Adrenal gland (tissue), 12 donors: Measurements from ENCODE around the gene NREP. TPM values are rescaled to one million over a fixed set of nuclear protein-coding genes. Genes with fewer than 3 reads are reported as not detected.

ENCODE experiments used
- DNase-seq, 7 donors: peaks; one replicate each; pipeline ENCODE4 v3.0.0-alpha.2; 2019 to 2020
- H3K27ac ChIP-seq, 5 donors: fragments of 200-600 bp; sonication (generic) in 4 of 5; 1 replicate in 3 of 5; 2 replicates in 2 of 5; pipeline versions ENCODE4 v1.5.1 to v1.8.0; 2016 to 2020; ENCODE audit warnings: mild to moderate bottlenecking in 1 of 5
- H3K27me3 ChIP-seq: fragments of 200-600 bp; 2 replicates; pipeline ENCODE4 v1.8.0; 2021
- H3K36me3 ChIP-seq, 2 donors: fragments of 200-600 bp; replicated peaks in 1 of 2; 1 replicate in 1 of 2; 2 replicates in 1 of 2; pipeline versions ENCODE4 v1.5.1 to v1.8.0; 2018 to 2022
- H3K4me1 ChIP-seq, 2 donors: fragments of 200-600 bp; replicated peaks in 1 of 2; 1 replicate in 1 of 2; 2 replicates in 1 of 2; pipeline versions ENCODE4 v1.5.1 to v1.8.0; 2018 to 2021
- H3K4me3 ChIP-seq, 4 donors: fragments of 200-600 bp; sonication (generic) in 3 of 4; one replicate each; pipeline ENCODE4 v1.5.1; 2016 to 2018
- H3K9me3 ChIP-seq, 3 donors: fragments of 200-600 bp; sonication (generic) in 1 of 3; replicated peaks in 1 of 3; 1 replicate in 2 of 3; 2 replicates in 1 of 3; pipeline versions ENCODE4 v1.5.1 to v1.8.0; 2016 to 2021
- POLR2A ChIP-seq, 2 donors: fragments of 450-650 bp; IDR thresholded peaks; one replicate each; pipeline ENCODE4 v1.6.1; 2017; ENCODE audit warnings: antibody characterized with exemption in 2 of 2, mild to moderate bottlenecking in 2 of 2, moderate library complexity in 1 of 2
- WGBS, 4 donors: extraction: QIAGEN DNeasy Blood & Tissue Kit in 2 of 4; methylation state at CpG; one replicate each; pipeline versions ENCODE4 v1.1.5 to v1.1.7; 2013 to 2017; 5-methylcytosine and 5-hydroxymethylcytosine counted together
- intact Hi-C, 2 donors: fragments of 100-400 bp; cut with DNase I; formaldehyde crosslinking; loops; one replicate each; pipeline versions ENCODE4 v1.14.1 to v1.15.0; 2022 to 2023
- polyA plus RNA-seq, 3 donors: library from polyadenylated mRNA; stranded (reverse); fragments of 200-250 nt in 2 of 3; fragments of 350-450 nt in 1 of 3; fragmentation: Illumina TruSeq in 1 of 3; extraction: RNeasy Lipid Tissue Mini Kit (QIAGEN cat#74804) in 1 of 3; gene quantifications; one replicate each; pipeline ENCODE4 v1.2.3, GENCODE V29; 2013 to 2014
- total RNA-seq, 9 donors: library from RNA; depleted of rRNA in 4 of 9; stranded (reverse); fragments of >200 nt in 4 of 9; fragments of 120-200 nt in 1 of 9; fragmentation: NEBNext Ultra II Directional in 1 of 9; extraction: Animal tissue kit (Norgen Biotek cat#: 25700) in 1 of 9; gene quantifications; one replicate each; pipeline versions ENCODE4 v1.1.0 to v1.2.4, GENCODE V29; 2013 to 2023
- TF ChIP-seq, protein P1 (sequence below), 6 experiments: fragments of 450-650 bp in 4 of 6; fragments of 200-600 bp in 2 of 6; sonication (generic) in 1 of 6; IDR thresholded peaks; 1 replicate in 5 of 6; 2 replicates in 1 of 6; pipeline versions ENCODE4 v1.5.1 to v1.8.0; 2016 to 2021; ENCODE audit warnings: antibody characterized with exemption in 6 of 6, mild to moderate bottlenecking in 2 of 6, moderate library complexity in 1 of 6
- donor health status: healthy with polysubstance abuse.
- donor health status: Bipolar disorder and iron deficiency.
- donor health status: DM: yes; HTN: yes; CAD: no.
- donor health status: DM: no; HTN: no; CAD: no.
- donor health status: DM: no; HTN: no; CAD: no.
- donor health status: DM: yes; HTN: yes; CAD: no.

Gene NREP
- total and polyA plus RNA-seq, 12 donors = 11.4 to 247 (median 52.8) TPM

DNA sequence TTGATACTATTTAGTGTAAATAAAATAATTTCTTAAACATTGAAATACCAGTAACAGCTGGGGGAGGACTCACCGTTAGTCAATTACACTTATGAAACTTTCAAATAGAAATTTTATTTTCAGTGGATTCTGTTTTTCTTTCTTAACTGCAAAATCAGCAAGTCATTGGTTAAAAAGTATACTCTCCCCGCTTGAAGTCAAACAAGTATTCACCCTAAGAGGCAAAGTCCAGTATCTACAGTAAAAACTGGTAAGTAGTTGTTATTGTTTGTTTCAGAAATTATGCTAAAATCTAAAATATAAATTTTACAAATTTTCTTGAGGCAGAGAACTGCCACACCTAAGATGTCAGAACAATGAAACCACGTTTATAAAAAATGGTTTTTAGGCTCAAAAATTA, 22.4 kb downstream of the NREP start:
- WGBS, 4 donors = 42 to 48% (median 44%) methylated on average over 3 of the region's 3 CpGs
- no peak for DNase-seq
- no peak for TF ChIP-seq POLR2A (IDR thresholded peaks at IDR 0.05)
- TF ChIP-seq, protein P1, sequence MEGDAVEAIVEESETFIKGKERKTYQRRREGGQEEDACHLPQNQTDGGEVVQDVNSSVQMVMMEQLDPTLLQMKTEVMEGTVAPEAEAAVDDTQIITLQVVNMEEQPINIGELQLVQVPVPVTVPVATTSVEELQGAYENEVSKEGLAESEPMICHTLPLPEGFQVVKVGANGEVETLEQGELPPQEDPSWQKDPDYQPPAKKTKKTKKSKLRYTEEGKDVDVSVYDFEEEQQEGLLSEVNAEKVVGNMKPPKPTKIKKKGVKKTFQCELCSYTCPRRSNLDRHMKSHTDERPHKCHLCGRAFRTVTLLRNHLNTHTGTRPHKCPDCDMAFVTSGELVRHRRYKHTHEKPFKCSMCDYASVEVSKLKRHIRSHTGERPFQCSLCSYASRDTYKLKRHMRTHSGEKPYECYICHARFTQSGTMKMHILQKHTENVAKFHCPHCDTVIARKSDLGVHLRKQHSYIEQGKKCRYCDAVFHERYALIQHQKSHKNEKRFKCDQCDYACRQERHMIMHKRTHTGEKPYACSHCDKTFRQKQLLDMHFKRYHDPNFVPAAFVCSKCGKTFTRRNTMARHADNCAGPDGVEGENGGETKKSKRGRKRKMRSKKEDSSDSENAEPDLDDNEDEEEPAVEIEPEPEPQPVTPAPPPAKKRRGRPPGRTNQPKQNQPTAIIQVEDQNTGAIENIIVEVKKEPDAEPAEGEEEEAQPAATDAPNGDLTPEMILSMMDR (IDR thresholded peaks at IDR 0.05) = no peak
- Histone ChIP-seq H3K9me3 (no peaks in the 10 kb centered on the region), H3K4me1 (peaks cover 37 to 49% of the 10 kb centered on the region in 2 donors), H3K27me3 (no peaks in the 10 kb centered on the region), H3K4me3 (no peak overlapping the region), H3K36me3 (peaks cover 0 to 3% of the 10 kb centered on the region in 2 donors), H3K27ac (peak overlapping the region in 1 of 5 donors; percentile 47)
- intact Hi-C loops = no loop called here

DNA sequence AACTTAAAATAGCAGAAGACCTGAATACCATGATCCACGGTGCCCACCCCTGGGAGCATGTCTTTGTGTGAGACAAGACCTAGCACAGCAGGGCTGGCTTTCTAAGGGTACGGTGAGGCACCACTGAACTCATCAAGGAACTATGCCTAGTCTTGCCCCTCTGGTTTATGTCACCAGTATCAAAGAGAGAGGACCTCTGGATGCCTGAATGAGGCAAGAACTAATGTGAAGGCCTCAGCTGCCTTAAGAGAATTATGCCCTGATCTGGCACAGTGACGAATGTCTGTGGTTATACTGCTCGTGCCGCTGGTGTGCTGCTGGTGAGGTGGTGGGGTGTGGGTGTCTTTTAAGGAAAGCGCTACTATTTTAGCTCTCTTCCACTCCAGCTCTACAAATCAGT, 23.0 kb downstream of the NREP start:
- Histone ChIP-seq H3K4me3 (no peak overlapping the region), H3K27ac (peak overlapping the region in 3 of 5 donors; percentile 43 to 58 (median 53))

DNA sequence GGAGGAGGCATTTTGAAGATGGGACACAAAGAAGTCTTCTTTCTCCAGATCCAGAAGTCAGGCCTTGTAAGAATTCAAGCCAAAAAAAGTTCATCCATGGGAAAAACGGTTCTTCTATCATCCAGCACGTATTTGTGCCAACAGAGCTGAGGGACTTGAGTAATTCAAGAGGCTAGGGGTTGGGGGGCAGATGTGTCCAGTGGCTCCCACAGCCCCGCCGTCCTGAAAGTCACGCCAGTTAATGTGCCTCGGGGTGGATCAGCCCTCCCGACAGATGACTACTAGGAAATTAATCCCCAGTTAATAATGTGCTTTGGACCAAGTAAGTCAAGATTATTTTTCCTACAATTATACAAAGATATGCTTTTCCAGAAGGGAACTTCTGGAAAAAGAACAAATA, 23.4 kb downstream of the NREP start:
- peak overlapping the region in 3 of 5 donors; percentile 43 to 58 (median 53) for H3K27ac ChIP-seq
- TF ChIP-seq POLR2A (IDR thresholded peaks at IDR 0.05) = no peak
- TF ChIP-seq, protein P1 (IDR thresholded peaks at IDR 0.05) = no peak
- intact Hi-C loops = no loop called here
- H3K4me3 ChIP-seq = no peak overlapping the region
- DNase-seq = no peak
- no peaks in the 10 kb centered on the region for H3K9me3 ChIP-seq
- H3K36me3 ChIP-seq = peaks cover 0 to 3% of the 10 kb centered on the region in 2 donors
- peaks cover 32 to 49% of the 10 kb centered on the region in 2 donors for H3K4me1 ChIP-seq
- no peaks in the 10 kb centered on the region for H3K27me3 ChIP-seq
- WGBS, 4 donors = 66 to 80% (median 72%) methylated on average over 7 of the region's 7 CpGs

More for the DNA sequence above, 23.0 kb downstream of the NREP start:
- intact Hi-C loops = no loop called here
- peaks cover 37 to 49% of the 10 kb centered on the region in 2 donors for H3K4me1 ChIP-seq
- peak; percentile 37 to 78 (median 59) for DNase-seq
- WGBS, 4 donors = 46 to 48% (median 47%) methylated on average over 5 of the region's 6 CpGs
- H3K27me3 ChIP-seq = no peaks in the 10 kb centered on the region
- TF ChIP-seq, protein P1 (IDR thresholded peaks at IDR 0.05) = no peak
- TF ChIP-seq POLR2A (IDR thresholded peaks at IDR 0.05) = no peak
- peaks cover 0 to 3% of the 10 kb centered on the region in 2 donors for H3K36me3 ChIP-seq
- H3K9me3 ChIP-seq = no peaks in the 10 kb centered on the region

DNA sequence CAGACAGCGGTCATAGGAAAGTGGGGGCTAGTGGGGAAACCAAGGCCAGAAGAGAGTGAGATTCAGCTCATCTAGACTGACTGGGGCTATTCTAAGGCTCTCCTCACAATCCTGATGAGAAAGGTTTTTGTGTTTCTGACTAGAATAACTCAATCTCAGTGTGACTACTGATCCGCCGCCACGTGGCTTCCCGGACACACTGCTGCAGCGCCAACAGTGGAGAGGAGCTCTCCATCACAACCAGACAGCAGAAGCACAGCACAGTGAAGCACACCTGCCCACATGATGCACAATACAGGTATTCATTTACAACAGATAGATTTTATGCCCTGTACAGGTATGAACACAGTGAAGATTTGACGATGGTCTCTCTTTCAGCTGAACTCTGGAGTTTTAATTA, 25.4 kb downstream of the NREP start:
- no peak for DNase-seq
- 95 to 98% (median 96%) methylated on average over 7 of the region's 7 CpGs for WGBS, 4 donors
- peaks cover 13 to 32% of the 10 kb centered on the region in 2 donors for H3K4me1 ChIP-seq
- H3K9me3 ChIP-seq = no peaks in the 10 kb centered on the region
- H3K36me3 ChIP-seq = peaks cover 0 to 3% of the 10 kb centered on the region in 2 donors
- H3K27me3 ChIP-seq = no peaks in the 10 kb centered on the region
- intact Hi-C loops = no loop called here
- H3K4me3 ChIP-seq = no peak overlapping the region
- no peak overlapping the region for H3K27ac ChIP-seq
- TF ChIP-seq, protein P1 (IDR thresholded peaks at IDR 0.05) = no peak
- no peak for TF ChIP-seq POLR2A (IDR thresholded peaks at IDR 0.05)
